Vagina (tissue), 2 donors: ENCODE data around the gene PIGK. TPM values are rescaled to one million over a fixed set of nuclear protein-coding genes. Genes with fewer than 3 reads are reported as not detected.

Experiments
- DNase-seq, 2 donors: peaks; one replicate each; pipeline ENCODE4 v3.0.0-alpha.2; 2017; ENCODE audit errors: extremely low spot score in 2 of 2
- H3K27ac ChIP-seq: fragments of 200-600 bp; sonication (generic); one replicate; pipeline ENCODE4 v1.5.1; 2019
- H3K27me3 ChIP-seq: fragments of 200-600 bp; sonication (generic); one replicate; pipeline ENCODE4 v1.5.1; 2019
- H3K36me3 ChIP-seq, 2 donors: fragments of 200-600 bp; sonication (generic); one replicate each; pipeline ENCODE4 v1.5.1; 2017 to 2019
- H3K4me1 ChIP-seq: fragments of 200-600 bp; sonication (generic); one replicate; pipeline ENCODE4 v1.5.1; 2019
- H3K4me3 ChIP-seq, 2 donors: fragments of 200-600 bp; sonication (generic); 1 replicate in 1 of 2; 2 replicates in 1 of 2; pipeline ENCODE4 v1.5.1; 2016 to 2019
- H3K9me3 ChIP-seq: fragments of 200-600 bp; sonication (generic); one replicate; pipeline ENCODE4 v1.5.1; 2019
- CTCF ChIP-seq, 3 experiments: fragments of 450-650 bp in 2 of 3; fragments of 200-600 bp in 1 of 3; sonication (generic) in 1 of 3; IDR thresholded peaks; one replicate each; pipeline ENCODE4 v1.5.1; 2017 to 2019; ENCODE audit warnings: antibody characterized with exemption in 3 of 3, mild to moderate bottlenecking in 2 of 3, moderate library complexity in 2 of 3
- POLR2A ChIP-seq, 2 donors: fragments of 450-650 bp; IDR thresholded peaks; one replicate each; pipeline ENCODE4 v1.6.1; 2017; ENCODE audit warnings: antibody characterized with exemption in 2 of 2, mild to moderate bottlenecking in 2 of 2, moderate library complexity in 2 of 2
- POLR2AphosphoS5 ChIP-seq, 2 donors: sonication (generic); formaldehyde crosslinking; IDR thresholded peaks; one replicate each; pipeline ENCODE4 v1.9.0; 2017; ENCODE audit warnings: antibody characterized with exemption in 2 of 2, mild to moderate bottlenecking in 2 of 2, low read depth in 1 of 2; ENCODE audit not compliant: insufficient read depth in 1 of 2
- intact Hi-C: fragments of 100-400 bp; cut with DNase I; formaldehyde crosslinking; loops from one replicate; pipeline ENCODE4 v1.15.1; 2023
- total RNA-seq: library from RNA; depleted of rRNA; stranded (reverse); fragments of >200 nt; gene quantifications from one replicate; pipeline ENCODE4 v1.2.3, GENCODE V29; 2016

The PIGK gene
- total RNA-seq, 1 donor from 2014 or later, result 12.8 TPM

- Histone ChIP-seq H3K4me3 (no peak overlapping the region), H3K36me3 (no peaks in the 10 kb centered on the region), H3K9me3 (no peaks in the 10 kb centered on the region), H3K4me1 (no peaks in the 10 kb centered on the region), H3K27me3 (no peaks in the 10 kb centered on the region), H3K27ac (no peak overlapping the region)
- TF ChIP-seq POLR2A (IDR thresholded peaks at IDR 0.05) (no peak), POLR2AphosphoS5 (IDR thresholded peaks at IDR 0.05; ENCODE audit: insufficient read depth in 1 of 2, low read depth in 1 of 2) (no peak), CTCF (IDR thresholded peaks at IDR 0.05) (no peak)
- DNase-seq, result no peak
- intact Hi-C loops, result no loop called here
These were observed 129.5 kb downstream of the PIGK start for GRCh38 chr1:77089756-77090155.

GRCh38 chr1:77085109-77085508 is 134.1 kb downstream of the PIGK start:
- Histone ChIP-seq H3K36me3 (no peaks in the 10 kb centered on the region), H3K4me1 (no peaks in the 10 kb centered on the region), H3K27ac (no peak overlapping the region), H3K9me3 (no peaks in the 10 kb centered on the region), H3K4me3 (no peak overlapping the region), H3K27me3 (no peaks in the 10 kb centered on the region)
- DNase-seq, result no peak
- intact Hi-C loops, result no loop called here
- TF ChIP-seq POLR2A (IDR thresholded peaks at IDR 0.05), result no peak
- no peak for TF ChIP-seq CTCF (IDR thresholded peaks at IDR 0.05)
- TF ChIP-seq POLR2AphosphoS5 (IDR thresholded peaks at IDR 0.05; ENCODE audit: insufficient read depth in 1 of 2, low read depth in 1 of 2), result no peak

GRCh38 chr1:77084457-77084856 is 134.8 kb downstream of the PIGK start:
- Histone ChIP-seq H3K27ac (no peak overlapping the region), H3K9me3 (no peaks in the 10 kb centered on the region), H3K4me3 (no peak overlapping the region), H3K4me1 (no peaks in the 10 kb centered on the region), H3K27me3 (no peaks in the 10 kb centered on the region), H3K36me3 (no peaks in the 10 kb centered on the region)
- TF ChIP-seq POLR2A (IDR thresholded peaks at IDR 0.05) (no peak), POLR2AphosphoS5 (IDR thresholded peaks at IDR 0.05; ENCODE audit: insufficient read depth in 1 of 2, low read depth in 1 of 2) (no peak), CTCF (IDR thresholded peaks at IDR 0.05) (no peak)
- no peak for DNase-seq
- intact Hi-C loops, result no loop called here

- Histone ChIP-seq H3K4me3 (no peak overlapping the region), H3K36me3 (no peaks in the 10 kb centered on the region), H3K4me1 (no peaks in the 10 kb centered on the region), H3K27me3 (no peaks in the 10 kb centered on the region), H3K9me3 (no peaks in the 10 kb centered on the region), H3K27ac (no peak overlapping the region)
- no peak for DNase-seq
- TF ChIP-seq POLR2AphosphoS5 (IDR thresholded peaks at IDR 0.05; ENCODE audit: insufficient read depth in 1 of 2, low read depth in 1 of 2), result no peak
- intact Hi-C loops, result no loop called here
These were observed 137.4 kb downstream of the PIGK start for GRCh38 chr1:77081834-77082233.

- intact Hi-C loops, result no loop called here
- no peak overlapping the region for H3K27ac ChIP-seq
- H3K4me3 ChIP-seq, result no peak overlapping the region
- no peaks in the 10 kb centered on the region for H3K27me3 ChIP-seq
- H3K4me1 ChIP-seq, result no peaks in the 10 kb centered on the region
- H3K36me3 ChIP-seq, result no peaks in the 10 kb centered on the region
- TF ChIP-seq POLR2AphosphoS5 (IDR thresholded peaks at IDR 0.05; ENCODE audit: insufficient read depth in 1 of 2, low read depth in 1 of 2), result no peak
- no peak for TF ChIP-seq POLR2A (IDR thresholded peaks at IDR 0.05)
- no peak for TF ChIP-seq CTCF (IDR thresholded peaks at IDR 0.05)
- DNase-seq, result no peak
- H3K9me3 ChIP-seq, result no peaks in the 10 kb centered on the region
These were observed 142.5 kb downstream of the PIGK start for GRCh38 chr1:77076759-77077158.

- H3K36me3 ChIP-seq, result no peaks in the 10 kb centered on the region
- H3K27me3 ChIP-seq, result no peaks in the 10 kb centered on the region
- H3K27ac ChIP-seq, result no peak overlapping the region
- no peaks in the 10 kb centered on the region for H3K4me1 ChIP-seq
- no peak overlapping the region for H3K4me3 ChIP-seq
- TF ChIP-seq POLR2A (IDR thresholded peaks at IDR 0.05), result no peak
- TF ChIP-seq POLR2AphosphoS5 (IDR thresholded peaks at IDR 0.05; ENCODE audit: insufficient read depth in 1 of 2, low read depth in 1 of 2), result no peak
- TF ChIP-seq CTCF (IDR thresholded peaks at IDR 0.05), result no peak
- no peak for DNase-seq
- intact Hi-C loops, result no loop called here
- no peaks in the 10 kb centered on the region for H3K9me3 ChIP-seq
These were observed 151.2 kb downstream of the PIGK start for GRCh38 chr1:77068013-77068412.
